Progenitor cell of endocrine pancreas (in vitro differentiated cells): ENCODE data around the gene SNX13. TPM values are rescaled to one million over a fixed set of nuclear protein-coding genes. Genes with fewer than 3 reads are reported as not detected.

Source experiments
- DNase-seq: peaks from one replicate; pipeline ENCODE4 v3.0.0; 2021; ENCODE audit warnings: low spot score; ENCODE audit not compliant: unreplicated experiment
- H3K27ac Mint-ChIP-seq: 2 replicates; pipeline ENCODE4 v1.8.0; 2021; ENCODE audit warnings: mild to moderate bottlenecking, moderate library complexity, mixed read lengths
- H3K27me3 Mint-ChIP-seq: 2 replicates; pipeline ENCODE4 v1.8.0; 2021; ENCODE audit warnings: mixed read lengths
- H3K36me3 Mint-ChIP-seq: 2 replicates; pipeline ENCODE4 v1.8.0; 2022; ENCODE audit warnings: mixed read lengths; ENCODE audit not compliant: insufficient read depth
- H3K4me1 Mint-ChIP-seq: 2 replicates; pipeline ENCODE4 v1.8.0; 2021; ENCODE audit warnings: low read depth, mixed read lengths
- H3K4me3 Mint-ChIP-seq: 2 replicates; pipeline ENCODE4 v1.8.0; 2021; ENCODE audit warnings: low read depth, mild to moderate bottlenecking, moderate library complexity, mixed read lengths
- H3K9me3 Mint-ChIP-seq: 2 replicates; pipeline ENCODE4 v1.8.0; 2021; ENCODE audit warnings: low read depth, mixed read lengths
- total RNA-seq: library from RNA; stranded (reverse); gene quantifications from 2 replicates; pipeline ENCODE4 v1.2.1, GENCODE V29; 2021
- TF ChIP-seq, protein P1 (sequence below): fragments of 200-600 bp; sonication (generic); IDR thresholded peaks from one replicate; pipeline ENCODE4 v1.5.0; 2021; ENCODE audit warnings: antibody characterized with exemption, mild to moderate bottlenecking; ENCODE audit not compliant: unreplicated experiment

Gene SNX13
- total RNA-seq, 1 donor from 2014 or later: 48.5 TPM

- DNase-seq: no peak
- Mint-ChIP-seq H3K27ac (no peak overlapping the region), H3K4me3 (no peak overlapping the region), H3K9me3 (peaks cover 12% of the 10 kb centered on the region), H3K4me1 (no peaks in the 10 kb centered on the region), H3K36me3 (peaks cover 36% of the 10 kb centered on the region), H3K27me3 (no peaks in the 10 kb centered on the region)
- TF ChIP-seq, protein P1, sequence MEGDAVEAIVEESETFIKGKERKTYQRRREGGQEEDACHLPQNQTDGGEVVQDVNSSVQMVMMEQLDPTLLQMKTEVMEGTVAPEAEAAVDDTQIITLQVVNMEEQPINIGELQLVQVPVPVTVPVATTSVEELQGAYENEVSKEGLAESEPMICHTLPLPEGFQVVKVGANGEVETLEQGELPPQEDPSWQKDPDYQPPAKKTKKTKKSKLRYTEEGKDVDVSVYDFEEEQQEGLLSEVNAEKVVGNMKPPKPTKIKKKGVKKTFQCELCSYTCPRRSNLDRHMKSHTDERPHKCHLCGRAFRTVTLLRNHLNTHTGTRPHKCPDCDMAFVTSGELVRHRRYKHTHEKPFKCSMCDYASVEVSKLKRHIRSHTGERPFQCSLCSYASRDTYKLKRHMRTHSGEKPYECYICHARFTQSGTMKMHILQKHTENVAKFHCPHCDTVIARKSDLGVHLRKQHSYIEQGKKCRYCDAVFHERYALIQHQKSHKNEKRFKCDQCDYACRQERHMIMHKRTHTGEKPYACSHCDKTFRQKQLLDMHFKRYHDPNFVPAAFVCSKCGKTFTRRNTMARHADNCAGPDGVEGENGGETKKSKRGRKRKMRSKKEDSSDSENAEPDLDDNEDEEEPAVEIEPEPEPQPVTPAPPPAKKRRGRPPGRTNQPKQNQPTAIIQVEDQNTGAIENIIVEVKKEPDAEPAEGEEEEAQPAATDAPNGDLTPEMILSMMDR: no peak
Observed at GRCh38 chr7:17870406-17870805, 69.9 kb downstream of the SNX13 start.

GRCh38 chr7:17863809-17864143 lies 76.5 kb downstream of the SNX13 start:
- Mint-ChIP-seq H3K27me3 (no peaks in the 10 kb centered on the region), H3K9me3 (peaks cover 22% of the 10 kb centered on the region), H3K36me3 (peaks cover 54% of the 10 kb centered on the region), H3K27ac (no peak overlapping the region), H3K4me3 (no peak overlapping the region), H3K4me1 (no peaks in the 10 kb centered on the region)
- TF ChIP-seq, protein P1: no peak
- DNase-seq: no peak

DNA sequence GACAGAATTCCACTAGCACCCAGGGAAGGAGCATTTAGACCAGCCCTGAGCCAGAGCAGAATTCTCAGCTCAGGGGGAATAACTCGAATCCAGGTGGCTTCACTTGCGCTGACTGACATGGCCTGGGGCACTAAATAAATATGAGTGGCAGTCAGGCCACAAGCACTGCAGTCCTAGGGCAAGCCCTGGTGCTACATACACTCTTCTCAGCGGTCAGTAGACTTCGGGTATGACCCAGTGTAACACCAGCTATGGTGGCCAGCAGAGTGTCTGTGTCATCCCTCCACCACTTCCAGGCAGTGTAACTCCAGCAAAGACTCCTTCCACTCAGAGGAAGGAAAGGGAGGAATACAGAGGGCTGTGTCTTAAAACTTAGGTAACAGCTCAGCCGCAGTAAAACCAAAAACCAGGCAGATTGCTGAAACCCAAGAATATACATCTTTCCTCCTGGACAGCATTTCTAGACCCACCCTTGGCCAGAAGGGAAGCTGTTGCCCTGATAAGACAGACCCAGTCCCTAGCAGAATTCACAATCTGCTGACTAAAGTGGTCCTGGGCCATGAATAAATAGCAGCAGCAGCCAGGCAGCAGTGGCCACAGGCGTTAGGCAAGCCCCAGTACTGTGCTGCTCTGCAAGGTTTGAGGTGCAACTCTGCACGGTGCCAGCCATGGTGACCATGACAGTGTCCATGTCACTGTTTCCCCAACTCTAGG lies 77.0 kb downstream of the SNX13 start:
- no peak overlapping the region for H3K27ac Mint-ChIP-seq
- H3K9me3 Mint-ChIP-seq: peaks cover 22% of the 10 kb centered on the region
- H3K36me3 Mint-ChIP-seq: peaks cover 56% of the 10 kb centered on the region
- H3K4me1 Mint-ChIP-seq: no peaks in the 10 kb centered on the region
- no peaks in the 10 kb centered on the region for H3K27me3 Mint-ChIP-seq
- H3K4me3 Mint-ChIP-seq: no peak overlapping the region
- TF ChIP-seq, protein P1: no peak
- no peak for DNase-seq

DNA sequence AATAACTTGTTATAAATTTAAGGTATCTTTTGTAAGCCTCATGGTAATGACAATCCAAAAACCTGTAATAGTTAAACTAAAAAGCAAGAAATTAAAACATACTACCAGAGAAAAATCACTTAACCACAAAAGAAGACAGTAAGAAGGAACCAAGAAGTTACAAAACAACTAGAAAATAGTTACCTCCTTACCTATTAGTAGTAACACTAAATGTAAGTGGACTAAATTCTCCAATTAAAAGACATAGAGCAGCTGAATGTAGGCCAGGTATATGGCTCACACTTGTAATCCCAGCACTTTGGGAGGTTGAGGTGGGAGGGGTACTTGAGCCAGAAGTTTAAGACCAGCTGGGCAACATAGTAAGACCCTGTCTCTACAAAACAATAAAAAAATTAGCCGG lies 84.0 kb downstream of the SNX13 start:
- Mint-ChIP-seq H3K4me1 (no peaks in the 10 kb centered on the region), H3K27me3 (no peaks in the 10 kb centered on the region), H3K36me3 (peaks cover 56% of the 10 kb centered on the region), H3K4me3 (no peak overlapping the region), H3K27ac (no peak overlapping the region), H3K9me3 (peaks cover 11% of the 10 kb centered on the region)
- TF ChIP-seq, protein P1: no peak
- DNase-seq: no peak

GRCh38 chr7:17855202-17855601 lies 85.1 kb downstream of the SNX13 start:
- DNase-seq: no peak
- Mint-ChIP-seq H3K27me3 (no peaks in the 10 kb centered on the region), H3K36me3 (peaks cover 48% of the 10 kb centered on the region), H3K4me3 (no peak overlapping the region), H3K27ac (no peak overlapping the region), H3K4me1 (no peaks in the 10 kb centered on the region), H3K9me3 (peaks cover 6% of the 10 kb centered on the region)
- TF ChIP-seq, protein P1: no peak
